ENCODE results near the gene NMT2.

NMT2 gene

GRCh38 chr10:15118615-15119014 is 49.9 kb downstream of the NMT2 start:
- H3K27me3 ChIP-seq (replicated peaks in 2 of 5; ENCODE audit: control insufficient read depth in 4 of 5, insufficient read depth in 5 of 5, low read length in 4 of 5), result no peaks in the 10 kb centered on the region
- no peak overlapping the region for H3K27ac ChIP-seq (ENCODE audit: insufficient read depth in 1 of 2, low read depth in 1 of 2, low read length in 2 of 2, poor library complexity in 1 of 2, severe bottlenecking in 2 of 2)
- 50% methylated on average over 1 of the region's 1 CpG for WGBS (ENCODE audit: insufficient coverage)
- H3K4me1 ChIP-seq (ENCODE audit: control extremely low read depth in 1 of 4, control insufficient read depth in 4 of 4, insufficient read depth in 4 of 4, low read length in 3 of 4), result peaks cover 0 to 3% (median 0%) of the 10 kb centered on the region in 4 experiments
- CTCF ChIA-PET, result no interaction called here
- H3K36me3 ChIP-seq (ENCODE audit: control insufficient read depth in 4 of 4, insufficient read depth in 4 of 4, low read length in 3 of 4), result peaks cover 8 to 38% (median 15%) of the 10 kb centered on the region in 4 experiments
- DNase-seq, result peak in 2 of 3 donors; percentile 13 to 15
- peaks cover 0 to 5% (median 0%) of the 10 kb centered on the region in 5 experiments for H3K9me3 ChIP-seq (ENCODE audit: control extremely low read depth in 1 of 5, control insufficient read depth in 4 of 5, insufficient read depth in 2 of 5, low read depth in 1 of 5, low read length in 4 of 5)
- POLR2A ChIA-PET, result interaction anchor here (0.6 kb wide), 1 partner anchor 525 kb away, joined by 3 read pairs; no protein-coding TSS in a partner anchor
- no peak overlapping the region for H3K4me3 ChIP-seq (ENCODE audit: control insufficient read depth in 1 of 7, extremely low read depth in 1 of 7, insufficient read depth in 4 of 7, low read depth in 2 of 7, low read length in 6 of 7)

GRCh38 chr10:15116225-15116624 is 52.3 kb downstream of the NMT2 start:
- Histone ChIP-seq H3K4me1 (ENCODE audit: control extremely low read depth in 1 of 4, control insufficient read depth in 4 of 4, insufficient read depth in 4 of 4, low read length in 3 of 4) (peaks cover 0 to 3% (median 0%) of the 10 kb centered on the region in 4 experiments), H3K4me3 (ENCODE audit: control insufficient read depth in 1 of 7, extremely low read depth in 1 of 7, insufficient read depth in 4 of 7, low read depth in 2 of 7, low read length in 6 of 7) (no peak overlapping the region), H3K9me3 (ENCODE audit: control extremely low read depth in 1 of 5, control insufficient read depth in 4 of 5, insufficient read depth in 2 of 5, low read depth in 1 of 5, low read length in 4 of 5) (peaks cover 0 to 5% (median 0%) of the 10 kb centered on the region in 5 experiments), H3K27ac (ENCODE audit: insufficient read depth in 1 of 2, low read depth in 1 of 2, low read length in 2 of 2, poor library complexity in 1 of 2, severe bottlenecking in 2 of 2) (no peak overlapping the region), H3K36me3 (ENCODE audit: control insufficient read depth in 4 of 4, insufficient read depth in 4 of 4, low read length in 3 of 4) (peaks cover 11 to 45% (median 17%) of the 10 kb centered on the region in 4 experiments), H3K27me3 (replicated peaks in 2 of 5; ENCODE audit: control insufficient read depth in 4 of 5, insufficient read depth in 5 of 5, low read length in 4 of 5) (no peaks in the 10 kb centered on the region)
- WGBS (ENCODE audit: insufficient coverage), result 98% methylated on average over 5 of the region's 5 CpGs
- DNase-seq, result no peak
- POLR2A ChIA-PET, result interaction anchor here (0.6 kb wide), 1 partner anchor 292 kb away, joined by 5 read pairs; no protein-coding TSS in a partner anchor
- CTCF ChIA-PET, result interaction anchor here (0.6 kb wide), 1 partner anchor 492 kb away, joined by 4 read pairs; no protein-coding TSS in a partner anchor

- DNase-seq, result no peak
- Histone ChIP-seq H3K27ac (ENCODE audit: insufficient read depth in 1 of 2, low read depth in 1 of 2, low read length in 2 of 2, poor library complexity in 1 of 2, severe bottlenecking in 2 of 2) (no peak overlapping the region), H3K4me1 (ENCODE audit: control extremely low read depth in 1 of 4, control insufficient read depth in 4 of 4, insufficient read depth in 4 of 4, low read length in 3 of 4) (peaks cover 0 to 1% (median 0%) of the 10 kb centered on the region in 4 experiments), H3K4me3 (ENCODE audit: control insufficient read depth in 1 of 7, extremely low read depth in 1 of 7, insufficient read depth in 4 of 7, low read depth in 2 of 7, low read length in 6 of 7) (no peak overlapping the region), H3K27me3 (replicated peaks in 2 of 5; ENCODE audit: control insufficient read depth in 4 of 5, insufficient read depth in 5 of 5, low read length in 4 of 5) (no peaks in the 10 kb centered on the region), H3K36me3 (ENCODE audit: control insufficient read depth in 4 of 4, insufficient read depth in 4 of 4, low read length in 3 of 4) (peaks cover 6 to 43% (median 14%) of the 10 kb centered on the region in 4 experiments), H3K9me3 (ENCODE audit: control extremely low read depth in 1 of 5, control insufficient read depth in 4 of 5, insufficient read depth in 2 of 5, low read depth in 1 of 5, low read length in 4 of 5) (peaks cover 0 to 5% (median 0%) of the 10 kb centered on the region in 5 experiments)
- CTCF ChIA-PET, result interaction anchor here (1.2 kb wide), 1 partner anchor 14 kb away, joined by 3 read pairs; no protein-coding TSS in a partner anchor
- WGBS (ENCODE audit: insufficient coverage), result 94% methylated on average over 3 of the region's 4 CpGs
- POLR2A ChIA-PET, result no interaction called here
These were observed 54.7 kb downstream of the NMT2 start for GRCh38 chr10:15113766-15114165.

GRCh38 chr10:15112657-15113056 is 55.8 kb downstream of the NMT2 start:
- Histone ChIP-seq H3K27ac (ENCODE audit: insufficient read depth in 1 of 2, low read depth in 1 of 2, low read length in 2 of 2, poor library complexity in 1 of 2, severe bottlenecking in 2 of 2) (no peak overlapping the region), H3K9me3 (ENCODE audit: control extremely low read depth in 1 of 5, control insufficient read depth in 4 of 5, insufficient read depth in 2 of 5, low read depth in 1 of 5, low read length in 4 of 5) (peaks cover 0 to 5% (median 0%) of the 10 kb centered on the region in 5 experiments), H3K4me1 (ENCODE audit: control extremely low read depth in 1 of 4, control insufficient read depth in 4 of 4, insufficient read depth in 4 of 4, low read length in 3 of 4) (no peaks in the 10 kb centered on the region), H3K27me3 (replicated peaks in 2 of 5; ENCODE audit: control insufficient read depth in 4 of 5, insufficient read depth in 5 of 5, low read length in 4 of 5) (no peaks in the 10 kb centered on the region), H3K36me3 (ENCODE audit: control insufficient read depth in 4 of 4, insufficient read depth in 4 of 4, low read length in 3 of 4) (peaks cover 9 to 44% (median 12%) of the 10 kb centered on the region in 4 experiments), H3K4me3 (ENCODE audit: control insufficient read depth in 1 of 7, extremely low read depth in 1 of 7, insufficient read depth in 4 of 7, low read depth in 2 of 7, low read length in 6 of 7) (no peak overlapping the region)
- 100% methylated on average over 13 of the region's 13 CpGs for WGBS (ENCODE audit: insufficient coverage)
- ChIA-PET CTCF (no interaction called here), POLR2A (no interaction called here)
- no peak for DNase-seq

- Histone ChIP-seq H3K27me3 (replicated peaks in 2 of 5; ENCODE audit: control insufficient read depth in 4 of 5, insufficient read depth in 5 of 5, low read length in 4 of 5) (no peaks in the 10 kb centered on the region), H3K27ac (ENCODE audit: insufficient read depth in 1 of 2, low read depth in 1 of 2, low read length in 2 of 2, poor library complexity in 1 of 2, severe bottlenecking in 2 of 2) (no peak overlapping the region), H3K4me1 (ENCODE audit: control extremely low read depth in 1 of 4, control insufficient read depth in 4 of 4, insufficient read depth in 4 of 4, low read length in 3 of 4) (no peaks in the 10 kb centered on the region), H3K4me3 (ENCODE audit: control insufficient read depth in 1 of 7, extremely low read depth in 1 of 7, insufficient read depth in 4 of 7, low read depth in 2 of 7, low read length in 6 of 7) (no peak overlapping the region), H3K9me3 (ENCODE audit: control extremely low read depth in 1 of 5, control insufficient read depth in 4 of 5, insufficient read depth in 2 of 5, low read depth in 1 of 5, low read length in 4 of 5) (no peaks in the 10 kb centered on the region), H3K36me3 (ENCODE audit: control insufficient read depth in 4 of 4, insufficient read depth in 4 of 4, low read length in 3 of 4) (peaks cover 14 to 51% (median 34%) of the 10 kb centered on the region in 4 experiments)
- peak; percentile 62 to 76 (median 65) for DNase-seq
- ChIA-PET POLR2A (interaction anchor here (0.6 kb wide), 1 partner anchor 67 kb away, joined by 3 read pairs; no protein-coding TSS in a partner anchor), CTCF (interaction anchor here (0.7 to 1.7 kb wide), 9 partner anchors 11 to 608 kb away, joined by 3 to 9 read pairs (median 4); partner anchors contain the start of gene NMT2)
- WGBS (ENCODE audit: insufficient coverage), result 72% methylated on average over 5 of the region's 8 CpGs
These were observed 62.0 kb downstream of the NMT2 start for GRCh38 chr10:15106352-15107013.

- ChIA-PET CTCF (no interaction called here), POLR2A (no interaction called here)
These were observed 65.0 kb downstream of the NMT2 start for GRCh38 chr10:15103513-15103912.

GRCh38 chr10:15099886-15100285 is 68.6 kb downstream of the NMT2 start:
- H3K27ac ChIP-seq (ENCODE audit: insufficient read depth in 1 of 2, low read depth in 1 of 2, low read length in 2 of 2, poor library complexity in 1 of 2, severe bottlenecking in 2 of 2), result peak overlapping the region in 1 of 2 experiments; percentile 12
- POLR2A ChIA-PET, result no interaction called here
- CTCF ChIA-PET, result interaction anchor here (0.9 to 1.2 kb wide), 3 partner anchors 10 to 27 kb away, joined by 3 read pairs; no protein-coding TSS in a partner anchor

More at GRCh38 chr10:15103513-15103912, 65.0 kb downstream of the NMT2 start:
- Histone ChIP-seq H3K27ac (ENCODE audit: insufficient read depth in 1 of 2, low read depth in 1 of 2, low read length in 2 of 2, poor library complexity in 1 of 2, severe bottlenecking in 2 of 2) (no peak overlapping the region), H3K27me3 (replicated peaks in 2 of 5; ENCODE audit: control insufficient read depth in 4 of 5, insufficient read depth in 5 of 5, low read length in 4 of 5) (no peaks in the 10 kb centered on the region), H3K9me3 (ENCODE audit: control extremely low read depth in 1 of 5, control insufficient read depth in 4 of 5, insufficient read depth in 2 of 5, low read depth in 1 of 5, low read length in 4 of 5) (no peaks in the 10 kb centered on the region), H3K36me3 (ENCODE audit: control insufficient read depth in 4 of 4, insufficient read depth in 4 of 4, low read length in 3 of 4) (peaks cover 14 to 63% (median 32%) of the 10 kb centered on the region in 4 experiments), H3K4me3 (ENCODE audit: control insufficient read depth in 1 of 7, extremely low read depth in 1 of 7, insufficient read depth in 4 of 7, low read depth in 2 of 7, low read length in 6 of 7) (no peak overlapping the region), H3K4me1 (ENCODE audit: control extremely low read depth in 1 of 4, control insufficient read depth in 4 of 4, insufficient read depth in 4 of 4, low read length in 3 of 4) (peaks cover 0 to 9% (median 6%) of the 10 kb centered on the region in 4 experiments)
- no peak for DNase-seq
- 95% methylated on average over 8 of the region's 9 CpGs for WGBS (ENCODE audit: insufficient coverage)

More at GRCh38 chr10:15099886-15100285, 68.6 kb downstream of the NMT2 start:
- Histone ChIP-seq H3K36me3 (ENCODE audit: control insufficient read depth in 4 of 4, insufficient read depth in 4 of 4, low read length in 3 of 4) (peaks cover 4 to 41% (median 20%) of the 10 kb centered on the region in 4 experiments), H3K9me3 (ENCODE audit: control extremely low read depth in 1 of 5, control insufficient read depth in 4 of 5, insufficient read depth in 2 of 5, low read depth in 1 of 5, low read length in 4 of 5) (no peaks in the 10 kb centered on the region), H3K4me3 (ENCODE audit: control insufficient read depth in 1 of 7, extremely low read depth in 1 of 7, insufficient read depth in 4 of 7, low read depth in 2 of 7, low read length in 6 of 7) (no peak overlapping the region), H3K4me1 (ENCODE audit: control extremely low read depth in 1 of 4, control insufficient read depth in 4 of 4, insufficient read depth in 4 of 4, low read length in 3 of 4) (peaks cover 0 to 22% (median 19%) of the 10 kb centered on the region in 4 experiments), H3K27me3 (replicated peaks in 2 of 5; ENCODE audit: control insufficient read depth in 4 of 5, insufficient read depth in 5 of 5, low read length in 4 of 5) (no peaks in the 10 kb centered on the region)
- WGBS (ENCODE audit: insufficient coverage), result 100% methylated on average over 4 of the region's 4 CpGs
- DNase-seq, result no peak

All from common myeloid progenitor, CD34-positive (primary cell).